ENCODE data around the gene TSPEAR.

DNA sequence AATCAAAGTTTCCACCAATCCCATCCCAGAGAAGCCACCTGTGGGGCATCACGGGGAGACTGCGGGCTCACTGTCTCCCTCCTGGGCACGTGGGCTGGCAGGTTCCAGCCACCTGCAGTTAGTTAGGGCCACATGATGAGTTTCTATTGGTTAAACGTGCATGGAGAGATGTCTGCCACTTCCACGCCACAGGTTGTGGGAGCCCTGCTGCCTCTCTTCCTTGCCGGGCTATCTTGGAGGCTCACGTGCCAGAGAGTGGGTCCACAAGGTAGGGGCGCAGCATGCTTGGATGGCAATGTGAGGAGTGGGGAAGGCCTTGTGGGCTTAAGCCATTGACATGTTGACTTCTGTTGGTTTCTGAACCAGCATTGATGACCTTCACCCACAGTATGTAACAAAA, 107.5 kb downstream of the TSPEAR start:
- TF ChIP-seq, protein P1, sequence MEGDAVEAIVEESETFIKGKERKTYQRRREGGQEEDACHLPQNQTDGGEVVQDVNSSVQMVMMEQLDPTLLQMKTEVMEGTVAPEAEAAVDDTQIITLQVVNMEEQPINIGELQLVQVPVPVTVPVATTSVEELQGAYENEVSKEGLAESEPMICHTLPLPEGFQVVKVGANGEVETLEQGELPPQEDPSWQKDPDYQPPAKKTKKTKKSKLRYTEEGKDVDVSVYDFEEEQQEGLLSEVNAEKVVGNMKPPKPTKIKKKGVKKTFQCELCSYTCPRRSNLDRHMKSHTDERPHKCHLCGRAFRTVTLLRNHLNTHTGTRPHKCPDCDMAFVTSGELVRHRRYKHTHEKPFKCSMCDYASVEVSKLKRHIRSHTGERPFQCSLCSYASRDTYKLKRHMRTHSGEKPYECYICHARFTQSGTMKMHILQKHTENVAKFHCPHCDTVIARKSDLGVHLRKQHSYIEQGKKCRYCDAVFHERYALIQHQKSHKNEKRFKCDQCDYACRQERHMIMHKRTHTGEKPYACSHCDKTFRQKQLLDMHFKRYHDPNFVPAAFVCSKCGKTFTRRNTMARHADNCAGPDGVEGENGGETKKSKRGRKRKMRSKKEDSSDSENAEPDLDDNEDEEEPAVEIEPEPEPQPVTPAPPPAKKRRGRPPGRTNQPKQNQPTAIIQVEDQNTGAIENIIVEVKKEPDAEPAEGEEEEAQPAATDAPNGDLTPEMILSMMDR (IDR thresholded peaks at IDR 0.05) = no peak
- TF ChIP-seq POLR2AphosphoS5 (IDR thresholded peaks at IDR 0.05; ENCODE audit: low read depth, low read length) = no peak
- no peak for TF ChIP-seq TCF7L2 (IDR thresholded peaks at IDR 0.05; ENCODE audit: low read depth, low read length)
